Activated T-helper 2 cell treated with anti-CD3 and anti-CD28 coated beads, Interferon-gamma antibody, Interleukin-2, Interleukin-4, amounts not matched to agents 10 μg/mL and 5 μg/mL and 100 μg/mL, durations not matched to agents 14 hours and 24 hours and 36 hours (primary cell): ENCODE measurements around the gene DCX. TPM values are rescaled to one million over a fixed set of nuclear protein-coding genes. Genes with fewer than 3 reads are reported as not detected.

Source experiments
- DNase-seq: peaks from one replicate; pipeline ENCODE4 v3.0.0; 2021; ENCODE audit warnings: low spot score
- H3K27ac Mint-ChIP-seq: one replicate; pipeline ENCODE4 v1.8.0; 2021; ENCODE audit warnings: mixed read lengths
- H3K27me3 Mint-ChIP-seq: one replicate; pipeline ENCODE4 v1.8.0; 2021; ENCODE audit warnings: low read depth, mixed read lengths
- H3K36me3 Mint-ChIP-seq: one replicate; pipeline ENCODE4 v1.8.0; 2021; ENCODE audit warnings: low read depth, mixed read lengths
- H3K4me1 Mint-ChIP-seq: one replicate; pipeline ENCODE4 v1.8.0; 2021; ENCODE audit warnings: low read depth, mixed read lengths
- H3K4me3 Mint-ChIP-seq: one replicate; pipeline ENCODE4 v1.8.0; 2021; ENCODE audit warnings: low read depth, mild to moderate bottlenecking, moderate library complexity, mixed read lengths
- H3K9me3 Mint-ChIP-seq: one replicate; pipeline ENCODE4 v1.8.0; 2021; ENCODE audit warnings: mixed read lengths
- intact Hi-C: fragments of 100-400 bp; cut with micrococcal nuclease; formaldehyde crosslinking; loops from one replicate; pipeline ENCODE4 v1.15.1; 2023
- total RNA-seq: library from RNA; stranded (reverse); gene quantifications from 2 replicates; pipeline ENCODE4 v1.2.3, GENCODE V29; 2022

DCX gene
- total RNA-seq, 1 donor from 2014 or later = not detected

GRCh38 chrX:111395149-111395548 is 16.8 kb downstream of the DCX start:
- no peaks in the 10 kb centered on the region for H3K36me3 Mint-ChIP-seq
- H3K4me1 Mint-ChIP-seq = no peaks in the 10 kb centered on the region
- intact Hi-C loops = no loop called here
- H3K27ac Mint-ChIP-seq = no peak overlapping the region
- no peaks in the 10 kb centered on the region for H3K9me3 Mint-ChIP-seq
- no peak for DNase-seq
- H3K4me3 Mint-ChIP-seq = no peak overlapping the region
- no peaks in the 10 kb centered on the region for H3K27me3 Mint-ChIP-seq

GRCh38 chrX:111394569-111394968 is 17.4 kb downstream of the DCX start:
- Mint-ChIP-seq H3K27ac (no peak overlapping the region), H3K9me3 (no peaks in the 10 kb centered on the region), H3K36me3 (no peaks in the 10 kb centered on the region), H3K4me3 (no peak overlapping the region), H3K27me3 (no peaks in the 10 kb centered on the region), H3K4me1 (no peaks in the 10 kb centered on the region)
- intact Hi-C loops = no loop called here
- no peak for DNase-seq

GRCh38 chrX:111387470-111388070 is 24.4 kb downstream of the DCX start:
- H3K36me3 Mint-ChIP-seq = no peaks in the 10 kb centered on the region
- H3K27me3 Mint-ChIP-seq = no peaks in the 10 kb centered on the region
- intact Hi-C loops = no loop called here
- no peaks in the 10 kb centered on the region for H3K9me3 Mint-ChIP-seq
- H3K27ac Mint-ChIP-seq = no peak overlapping the region
- DNase-seq = no peak
- no peaks in the 10 kb centered on the region for H3K4me1 Mint-ChIP-seq
- H3K4me3 Mint-ChIP-seq = no peak overlapping the region

- intact Hi-C loops = no loop called here
- H3K9me3 Mint-ChIP-seq = no peaks in the 10 kb centered on the region
- H3K4me3 Mint-ChIP-seq = no peak overlapping the region
- no peaks in the 10 kb centered on the region for H3K27me3 Mint-ChIP-seq
- H3K36me3 Mint-ChIP-seq = no peaks in the 10 kb centered on the region
- H3K4me1 Mint-ChIP-seq = no peaks in the 10 kb centered on the region
- H3K27ac Mint-ChIP-seq = no peak overlapping the region
- DNase-seq = no peak
Observed at GRCh38 chrX:111386615-111387233, 25.3 kb downstream of the DCX start.

- Mint-ChIP-seq H3K27me3 (no peaks in the 10 kb centered on the region), H3K36me3 (no peaks in the 10 kb centered on the region), H3K9me3 (no peaks in the 10 kb centered on the region), H3K4me3 (no peak overlapping the region), H3K4me1 (no peaks in the 10 kb centered on the region), H3K27ac (no peak overlapping the region)
- no peak for DNase-seq
- intact Hi-C loops = no loop called here
Observed at GRCh38 chrX:111386077-111386476, 25.9 kb downstream of the DCX start.

GRCh38 chrX:111382277-111382676 is 29.7 kb downstream of the DCX start:
- Mint-ChIP-seq H3K27ac (no peak overlapping the region), H3K27me3 (no peaks in the 10 kb centered on the region), H3K4me1 (no peaks in the 10 kb centered on the region), H3K36me3 (no peaks in the 10 kb centered on the region), H3K9me3 (no peaks in the 10 kb centered on the region), H3K4me3 (no peak overlapping the region)
- no peak for DNase-seq
- intact Hi-C loops = no loop called here

GRCh38 chrX:111376897-111377578 is 35.0 kb downstream of the DCX start:
- H3K9me3 Mint-ChIP-seq = no peaks in the 10 kb centered on the region
- no peak for DNase-seq
- H3K27ac Mint-ChIP-seq = no peak overlapping the region
- no peaks in the 10 kb centered on the region for H3K4me1 Mint-ChIP-seq
- H3K27me3 Mint-ChIP-seq = no peaks in the 10 kb centered on the region
- H3K4me3 Mint-ChIP-seq = no peak overlapping the region
- intact Hi-C loops = no loop called here
- no peaks in the 10 kb centered on the region for H3K36me3 Mint-ChIP-seq

GRCh38 chrX:111376486-111376885 is 35.5 kb downstream of the DCX start:
- no peak overlapping the region for H3K4me3 Mint-ChIP-seq
- H3K36me3 Mint-ChIP-seq = no peaks in the 10 kb centered on the region
- no peak for DNase-seq
- no peaks in the 10 kb centered on the region for H3K27me3 Mint-ChIP-seq
- H3K4me1 Mint-ChIP-seq = no peaks in the 10 kb centered on the region
- no peak overlapping the region for H3K27ac Mint-ChIP-seq
- H3K9me3 Mint-ChIP-seq = no peaks in the 10 kb centered on the region
- intact Hi-C loops = no loop called here

- no peaks in the 10 kb centered on the region for H3K9me3 Mint-ChIP-seq
- no peaks in the 10 kb centered on the region for H3K36me3 Mint-ChIP-seq
- no peaks in the 10 kb centered on the region for H3K4me1 Mint-ChIP-seq
- DNase-seq = no peak
- no peak overlapping the region for H3K4me3 Mint-ChIP-seq
- intact Hi-C loops = no loop called here
- H3K27ac Mint-ChIP-seq = no peak overlapping the region
- H3K27me3 Mint-ChIP-seq = no peaks in the 10 kb centered on the region
Observed at GRCh38 chrX:111375747-111376146, 36.2 kb downstream of the DCX start.

GRCh38 chrX:111372086-111372485 is 39.9 kb downstream of the DCX start:
- Mint-ChIP-seq H3K4me1 (no peaks in the 10 kb centered on the region), H3K9me3 (no peaks in the 10 kb centered on the region), H3K27me3 (no peaks in the 10 kb centered on the region), H3K4me3 (no peak overlapping the region), H3K36me3 (no peaks in the 10 kb centered on the region), H3K27ac (no peak overlapping the region)
- DNase-seq = no peak
- intact Hi-C loops = no loop called here

GRCh38 chrX:111365770-111366325 is 46.1 kb downstream of the DCX start:
- Mint-ChIP-seq H3K27ac (no peak overlapping the region), H3K4me1 (no peaks in the 10 kb centered on the region), H3K36me3 (no peaks in the 10 kb centered on the region), H3K4me3 (no peak overlapping the region), H3K9me3 (no peaks in the 10 kb centered on the region), H3K27me3 (no peaks in the 10 kb centered on the region)
- DNase-seq = no peak
- intact Hi-C loops = no loop called here

- DNase-seq = no peak
- H3K4me3 Mint-ChIP-seq = no peak overlapping the region
- no peaks in the 10 kb centered on the region for H3K4me1 Mint-ChIP-seq
- no peak overlapping the region for H3K27ac Mint-ChIP-seq
- H3K27me3 Mint-ChIP-seq = no peaks in the 10 kb centered on the region
- no peaks in the 10 kb centered on the region for H3K9me3 Mint-ChIP-seq
- intact Hi-C loops = no loop called here
- H3K36me3 Mint-ChIP-seq = no peaks in the 10 kb centered on the region
Observed at GRCh38 chrX:111363741-111364140, 48.3 kb downstream of the DCX start.

- no peak overlapping the region for H3K4me3 Mint-ChIP-seq
- intact Hi-C loops = no loop called here
Observed at GRCh38 chrX:111361751-111362150, 50.2 kb downstream of the DCX start.

More at GRCh38 chrX:111361751-111362150, 50.2 kb downstream of the DCX start:
- DNase-seq = no peak
- Mint-ChIP-seq H3K27me3 (no peaks in the 10 kb centered on the region), H3K9me3 (no peaks in the 10 kb centered on the region), H3K36me3 (no peaks in the 10 kb centered on the region), H3K4me1 (no peaks in the 10 kb centered on the region), H3K27ac (no peak overlapping the region)
